K562 (cell line): Measurements from ENCODE around the gene APBB2. TPM values are rescaled to one million over a fixed set of nuclear protein-coding genes. Genes with fewer than 3 reads are reported as not detected.

Source experiments
- ATAC-seq: fragments of 200-7000 bp; cut with Tn5 transposase; 3 replicates; pipeline ENCODE4 v1.9.1; 2020; ENCODE audit warnings: moderate library complexity
- BruUV-seq: library from RNA; stranded (reverse); fragments of 400-500 nt; replicated peaks from 2 replicates; lab custom pipeline; 2021; lab: Mats Ljungman, UMichigan
- CTCF ChIA-PET: fragments of 300-600 bp; formaldehyde crosslinking; extraction: SDS; loops from one replicate; lab custom pipeline; 2021; ENCODE audit warnings: low intra/inter-chr PET ratio; lab: Yijun Ruan, JAX
- POLR2A ChIA-PET: fragments of 300-600, 350-650 bp; sonication (Branson Sonifier 250); formaldehyde crosslinking; extraction: SDS; loops from one replicate; lab custom pipeline; 2021; ENCODE audit warnings: antibody characterized with exemption, inconsistent platforms; lab: Yijun Ruan, JAX
- DNase-seq, 4 experiments: peaks; one replicate each; pipeline versions ENCODE4 v3.0.0 to v3.0.0-alpha.2; 2011 to 2018; ENCODE audit warnings: low spot score in 3 of 4, mixed read lengths in 3 of 4; ENCODE audit errors: extremely low read depth in 1 of 4
- FAIRE-seq: peaks from 2 replicates; lab custom pipeline; 2011; peaks lifted over from hg19 to GRCh38; lab: Jason Lieb, UNC
- H2AFZ ChIP-seq: 2 replicates; pipeline ENCODE4 v1.6.0; 2011; ENCODE audit warnings: low read depth, low read length, control low read depth, inconsistent platforms
- H3K27ac ChIP-seq: fragments of 200-600 bp; 3 replicates; pipeline ENCODE4 v1.8.0; 2011; ENCODE audit warnings: low read depth, mild to moderate bottlenecking, control low read depth, inconsistent platforms, low read length, moderate library complexity, mixed read lengths; ENCODE audit errors: extremely low read depth
- H3K27me3 ChIP-seq, 2 experiments: fragments of 300-600 bp in 1 of 2; 2 replicates in 1 of 2; 3 replicates in 1 of 2; pipeline versions ENCODE4 v1.6.0 to v1.8.0; 2011; ENCODE audit warnings: inconsistent platforms in 2 of 2, low read length in 2 of 2, mild to moderate bottlenecking in 1 of 2, mixed read lengths in 1 of 2, moderate library complexity in 1 of 2; ENCODE audit not compliant: control insufficient read depth in 2 of 2, insufficient read depth in 2 of 2
- H3K36me3 ChIP-seq: fragments of 300-600 bp; 3 replicates; pipeline ENCODE4 v1.8.0; 2011; ENCODE audit warnings: mild to moderate bottlenecking, low read length, inconsistent platforms; ENCODE audit not compliant: control insufficient read depth, insufficient read depth
- H3K4me1 ChIP-seq, 2 experiments: fragments of 200-600 bp in 1 of 2; replicated peaks in 1 of 2; 2 replicates in 1 of 2; 3 replicates in 1 of 2; pipeline versions ENCODE4 v1.5.1 to v1.8.0; 2011; ENCODE audit warnings: inconsistent platforms in 2 of 2, low read length in 2 of 2, mild to moderate bottlenecking in 1 of 2, mixed read lengths in 1 of 2, moderate library complexity in 1 of 2; ENCODE audit not compliant: control insufficient read depth in 2 of 2, insufficient read depth in 2 of 2
- H3K4me2 ChIP-seq: 2 replicates; pipeline ENCODE4 v1.6.1; 2011; ENCODE audit warnings: low read length, control low read depth, inconsistent platforms, mixed read lengths; ENCODE audit not compliant: insufficient read depth
- H3K4me3 ChIP-seq: fragments of 200-600 bp; sonication (generic), shearing (Covaris generic); 2 replicates; pipeline ENCODE4 v1.5.1; 2016; ENCODE audit warnings: control low read depth, inconsistent platforms
- H3K79me2 ChIP-seq: fragments of 200-600 bp; 3 replicates; pipeline ENCODE4 v1.8.0; 2011; ENCODE audit warnings: low read length, inconsistent platforms; ENCODE audit not compliant: control insufficient read depth, insufficient read depth
- H3K9ac ChIP-seq, 2 experiments: 2 replicates each; pipeline versions ENCODE4 v1.6.0 to v1.6.1; 2011; ENCODE audit warnings: low read depth in 2 of 2, low read length in 2 of 2, control low read depth in 1 of 2, inconsistent platforms in 1 of 2, mild to moderate bottlenecking in 1 of 2, mixed read lengths in 1 of 2; ENCODE audit not compliant: insufficient read depth in 1 of 2
- H3K9me1 ChIP-seq: one replicate; pipeline ENCODE4 v1.6.0; 2011; ENCODE audit warnings: inconsistent platforms, mild to moderate bottlenecking, low read length, moderate library complexity; ENCODE audit not compliant: control insufficient read depth, insufficient read depth
- H3K9me3 ChIP-seq: replicated peaks from 2 replicates; pipeline ENCODE4 v1.5.1; 2011; ENCODE audit warnings: low read depth, low read length, inconsistent platforms; ENCODE audit not compliant: control insufficient read depth, insufficient read depth
- H4K20me1 ChIP-seq: replicated peaks from 2 replicates; pipeline ENCODE4 v1.6.1; 2011; ENCODE audit warnings: low read length, inconsistent platforms, mixed read lengths; ENCODE audit not compliant: control insufficient read depth, insufficient read depth
- BCLAF1 ChIP-seq, 2 experiments: fragments of 450-650 bp in 1 of 2; IDR thresholded peaks; 2 replicates each; pipeline ENCODE4 v1.6.1; 2011 to 2017; ENCODE audit warnings: low read depth in 2 of 2, antibody characterized with exemption in 1 of 2, borderline replicate concordance in 1 of 2, low read length in 1 of 2, mild to moderate bottlenecking in 1 of 2, mixed read lengths in 1 of 2; ENCODE audit not compliant: control insufficient read depth in 1 of 2
- CREBBP ChIP-seq: IDR thresholded peaks from one replicate; pipeline ENCODE4 v1.6.1; 2012; ENCODE audit warnings: low read depth, mild to moderate bottlenecking, control low read depth, inconsistent platforms, low read length
- E2F8 ChIP-seq: fragments of 450-650 bp; IDR thresholded peaks from 2 replicates; pipeline ENCODE4 v1.7.1; 2018; ENCODE audit warnings: mild to moderate bottlenecking, low read depth; ENCODE audit not compliant: partially characterized antibody
- GATA2 ChIP-seq: sonication (generic); formaldehyde crosslinking; IDR thresholded peaks from 2 replicates; pipeline ENCODE4 v1.4.0; 2020; ENCODE audit warnings: mild to moderate bottlenecking, missing genetic modification reagents
- MXI1 ChIP-seq: IDR thresholded peaks from 2 replicates; pipeline ENCODE4 v1.6.1; 2011; ENCODE audit warnings: low read depth, mild to moderate bottlenecking, improper control_type of control experiment, low read length
- NFXL1 ChIP-seq: fragments of 450-650 bp; formaldehyde crosslinking; IDR thresholded peaks from 2 replicates; pipeline ENCODE4 v1.4.0; 2021; ENCODE audit warnings: mild to moderate bottlenecking
- SIRT6 ChIP-seq: IDR thresholded peaks from one replicate; pipeline ENCODE4 v1.6.1; 2012; ENCODE audit warnings: low read depth, mild to moderate bottlenecking, control low read depth, inconsistent platforms, low read length, moderate library complexity
- THRAP3 ChIP-seq: fragments of 450-650 bp; IDR thresholded peaks from 2 replicates; pipeline ENCODE4 v1.6.1; 2016; ENCODE audit warnings: mild to moderate bottlenecking, inconsistent platforms, borderline replicate concordance
- UBTF ChIP-seq, 2 experiments: IDR thresholded peaks; 2 replicates each; pipeline ENCODE4 v1.6.1; 2012; ENCODE audit warnings: improper control_type of control experiment in 2 of 2, low read depth in 2 of 2, low read length in 2 of 2, borderline replicate concordance in 1 of 2
- XRCC3 ChIP-seq: fragments of 450-650 bp; IDR thresholded peaks from 2 replicates; pipeline ENCODE4 v1.6.1; 2017; ENCODE audit warnings: mild to moderate bottlenecking, moderate library complexity
- ZNF75A ChIP-seq: fragments of 450-650 bp; formaldehyde crosslinking; IDR thresholded peaks from 2 replicates; pipeline ENCODE4 v1.4.0; 2020; ENCODE audit warnings: mild to moderate bottlenecking
- WGBS: fragments of 100-300 bp; shearing (Covaris generic); methylation state at CpG from one replicate; pipeline ENCODE4 v1.1.6; 2016; ENCODE audit warnings: low coverage, mixed read lengths; ENCODE audit not compliant: insufficient coverage; ENCODE audit errors: missing lambda C conversion rate; 5-methylcytosine and 5-hydroxymethylcytosine counted together
- in situ Hi-C: fragments of 300-500 bp; cut with MboI; formaldehyde crosslinking; loops from 4 replicates; pipeline ENCODE4 v1.15.0; 2018; ENCODE audit warnings: inconsistent platforms, mixed read lengths
- intact Hi-C: fragments of 100-400 bp; cut with micrococcal nuclease; formaldehyde crosslinking; loops from 2 replicates; pipeline ENCODE4 v1.14.2; 2022
- polyA plus RNA-seq, 8 experiments: library from polyadenylated mRNA; depleted of rRNA in 4 of 8; stranded (reverse) in 5 of 8; unstranded in 3 of 8; fragments of >200 nt; fragmentation: Nextera tagmentation in 2 of 8; fragmentation: Illumina TruSeq in 1 of 8; extraction: Ambion mirVana in 2 of 8; extraction: Trizol in 1 of 8; gene quantifications; 2 replicates each; pipeline versions ENCODE4 v1.2.1 to v1.2.3, GENCODE V29; 2011 to 2014; ENCODE audit warnings: inconsistent platforms in 1 of 8, missing spikeins in 1 of 8
- total RNA-seq, 7 experiments: library from RNA; depleted of rRNA in 6 of 7; stranded (reverse); fragments of >200 nt in 6 of 7; fragmentation: Illumina TruSeq in 2 of 7; extraction: Trizol in 2 of 7; gene quantifications; 2 replicates each; pipeline versions ENCODE4 v1.2.1 to v1.2.3, GENCODE V29; 2011 to 2021; ENCODE audit warnings: low replicate concordance in 1 of 7
- TF ChIP-seq, protein P1 (sequence below): sonication (generic); formaldehyde crosslinking; IDR thresholded peaks from 2 replicates; pipeline ENCODE4 v1.8.1; 2022; ENCODE audit warnings: missing genetic modification reagents

The APBB2 gene
- total and polyA plus RNA-seq, 9 of the 15 experiments (the other 6 are each of a cell fraction or from before 2014, with no cell fraction given) = 0.08 to 2.1 (median 1.4) TPM

- ChIA-PET CTCF (no interaction called here), POLR2A (interaction anchor here (1.2 kb wide), 1 partner anchor 33 kb away, joined by 3 read pairs; no protein-coding TSS in a partner anchor)
- Histone ChIP-seq H3K4me3 (no peak overlapping the region), H3K9me3 (no peaks in the 10 kb centered on the region), H3K36me3 (no peaks in the 10 kb centered on the region), H3K27ac (no peak overlapping the region), H4K20me1 (no peaks in the 10 kb centered on the region), H3K79me2 (no peaks in the 10 kb centered on the region), H3K9me1 (no peaks in the 10 kb centered on the region), H3K9ac (no peak overlapping the region), H3K4me2 (no peak overlapping the region), H2AFZ (no peak overlapping the region), H3K27me3 (no peaks in the 10 kb centered on the region), H3K4me1 (no peaks in the 10 kb centered on the region)
- FAIRE-seq (no peak), DNase-seq (no peak), ATAC-seq (no peak)
- in situ Hi-C loops (no loop called here), intact Hi-C loops (no loop called here)
- 0% methylated on average over 3 of the region's 3 CpGs for WGBS
- BruUV-seq = no TSS peak
- TF ChIP-seq GATA2 (CRISPR knock-in tag) (no peak), SIRT6 (no peak), UBTF (IDR thresholded peaks at IDR 0.05; ENCODE audit: borderline replicate concordance in 1 of 2, low read depth in 2 of 2, low read length in 2 of 2) (no peak), NFXL1 (CRISPR knock-in tag) (no peak), E2F8 (no peak), MXI1 (no peak), ZNF75A (CRISPR knock-in tag) (no peak), CREBBP (no peak), BCLAF1 (IDR thresholded peaks at IDR 0.05; ENCODE audit: borderline replicate concordance in 1 of 2, control insufficient read depth in 1 of 2, low read depth in 2 of 2, low read length in 1 of 2) (no peak), THRAP3 (no peak), XRCC3 (no peak)
- TF ChIP-seq, protein P1, sequence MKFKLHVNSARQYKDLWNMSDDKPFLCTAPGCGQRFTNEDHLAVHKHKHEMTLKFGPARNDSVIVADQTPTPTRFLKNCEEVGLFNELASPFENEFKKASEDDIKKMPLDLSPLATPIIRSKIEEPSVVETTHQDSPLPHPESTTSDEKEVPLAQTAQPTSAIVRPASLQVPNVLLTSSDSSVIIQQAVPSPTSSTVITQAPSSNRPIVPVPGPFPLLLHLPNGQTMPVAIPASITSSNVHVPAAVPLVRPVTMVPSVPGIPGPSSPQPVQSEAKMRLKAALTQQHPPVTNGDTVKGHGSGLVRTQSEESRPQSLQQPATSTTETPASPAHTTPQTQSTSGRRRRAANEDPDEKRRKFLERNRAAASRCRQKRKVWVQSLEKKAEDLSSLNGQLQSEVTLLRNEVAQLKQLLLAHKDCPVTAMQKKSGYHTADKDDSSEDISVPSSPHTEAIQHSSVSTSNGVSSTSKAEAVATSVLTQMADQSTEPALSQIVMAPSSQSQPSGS = no peak
Observed at GRCh38 chr4:41144040-41144379, 70.3 kb downstream of the APBB2 start.
